A673 (cell line): ENCODE measurements around the gene DAB1. TPM values are rescaled to one million over a fixed set of nuclear protein-coding genes. Genes with fewer than 3 reads are reported as not detected.

ENCODE experiments used
- BruUV-seq: library from RNA; stranded (reverse); fragments of 400-500 nt; replicated peaks from 2 replicates; lab custom pipeline; 2021; lab: Mats Ljungman, UMichigan
- CTCF ChIA-PET: fragments of 300-600 bp; sonication (Branson Sonifier 250); formaldehyde crosslinking; loops from one replicate; lab custom pipeline; 2022; ENCODE audit warnings: antibody characterized with exemption; lab: Charles Lee
- POLR2A ChIA-PET: fragments of 300-600 bp; sonication (Branson Sonifier 250); formaldehyde crosslinking; loops from one replicate; lab custom pipeline; 2022; ENCODE audit warnings: antibody characterized with exemption; ENCODE audit not compliant: low non-redundant PET; lab: Charles Lee
- DNase-seq: peaks from one replicate; pipeline ENCODE4 v3.0.0-alpha.2; 2015; ENCODE audit warnings: low spot score
- H3K27ac ChIP-seq: fragments of 200-600 bp; sonication (generic); 2 replicates; pipeline ENCODE4 v1.5.1; 2016; ENCODE audit warnings: mixed run types, low read depth, mild to moderate bottlenecking, mixed read lengths, antibody characterized with exemption, low read length; ENCODE audit not compliant: poor library complexity, severe bottlenecking
- H3K27me3 ChIP-seq: fragments of 200-600 bp; sonication (generic); replicated peaks from 2 replicates; pipeline ENCODE4 v1.6.1; 2017; ENCODE audit warnings: mixed run types, low read depth, mild to moderate bottlenecking, mixed read lengths, antibody characterized with exemption, low read length; ENCODE audit not compliant: insufficient read depth, poor library complexity
- H3K36me3 ChIP-seq: fragments of 200-600 bp; sonication (generic); 2 replicates; pipeline ENCODE4 v1.6.1; 2016; ENCODE audit warnings: mixed run types, mild to moderate bottlenecking, mixed read lengths, antibody characterized with exemption, low read length; ENCODE audit not compliant: insufficient read depth, poor library complexity, severe bottlenecking
- H3K4me1 ChIP-seq: fragments of 200-600 bp; sonication (generic); 2 replicates; pipeline ENCODE4 v1.6.1; 2017; ENCODE audit warnings: mixed run types, mild to moderate bottlenecking, mixed read lengths, antibody characterized with exemption, low read length; ENCODE audit not compliant: insufficient read depth, poor library complexity, severe bottlenecking
- H3K4me3 ChIP-seq: fragments of 200-600 bp; sonication (generic); 2 replicates; pipeline ENCODE4 v1.5.1; 2016; ENCODE audit warnings: low read depth, mixed run types, mild to moderate bottlenecking, mixed read lengths, low read length; ENCODE audit not compliant: poor library complexity, severe bottlenecking
- H3K9me3 ChIP-seq: fragments of 200-600 bp; sonication (generic); 2 replicates; pipeline ENCODE4 v1.6.1; 2016; ENCODE audit warnings: mixed run types, low read depth, mild to moderate bottlenecking, mixed read lengths, antibody characterized with exemption, low read length; ENCODE audit not compliant: poor library complexity, severe bottlenecking
- EZH2 ChIP-seq: fragments of 200-600 bp; sonication (generic); IDR thresholded peaks from 2 replicates; pipeline ENCODE4 v1.6.1; 2017; ENCODE audit warnings: borderline replicate concordance, low read depth, mild to moderate bottlenecking, mixed read lengths, antibody characterized with exemption, low read length; ENCODE audit not compliant: poor library complexity, severe bottlenecking
- intact Hi-C: fragments of 100-400 bp; cut with micrococcal nuclease; formaldehyde crosslinking; loops from one replicate; pipeline ENCODE4 v1.10.0; 2022; ENCODE audit not compliant: unreplicated experiment
- total RNA-seq: library from RNA; stranded (reverse); gene quantifications from 2 replicates; pipeline ENCODE4 v1.2.3, GENCODE V29; 2021
- TF ChIP-seq, protein P1 (sequence below): fragments of 300-800, 200-600 bp; sonication (generic); conservative IDR thresholded peaks from 2 replicates; pipeline ENCODE4 v1.5.1; 2017; ENCODE audit warnings: low read depth, mild to moderate bottlenecking, antibody characterized with exemption, low read length, moderate library complexity, mixed read lengths

DAB1 gene
- total RNA-seq, 1 experiment from 2014 or later, result 112 TPM

DNA sequence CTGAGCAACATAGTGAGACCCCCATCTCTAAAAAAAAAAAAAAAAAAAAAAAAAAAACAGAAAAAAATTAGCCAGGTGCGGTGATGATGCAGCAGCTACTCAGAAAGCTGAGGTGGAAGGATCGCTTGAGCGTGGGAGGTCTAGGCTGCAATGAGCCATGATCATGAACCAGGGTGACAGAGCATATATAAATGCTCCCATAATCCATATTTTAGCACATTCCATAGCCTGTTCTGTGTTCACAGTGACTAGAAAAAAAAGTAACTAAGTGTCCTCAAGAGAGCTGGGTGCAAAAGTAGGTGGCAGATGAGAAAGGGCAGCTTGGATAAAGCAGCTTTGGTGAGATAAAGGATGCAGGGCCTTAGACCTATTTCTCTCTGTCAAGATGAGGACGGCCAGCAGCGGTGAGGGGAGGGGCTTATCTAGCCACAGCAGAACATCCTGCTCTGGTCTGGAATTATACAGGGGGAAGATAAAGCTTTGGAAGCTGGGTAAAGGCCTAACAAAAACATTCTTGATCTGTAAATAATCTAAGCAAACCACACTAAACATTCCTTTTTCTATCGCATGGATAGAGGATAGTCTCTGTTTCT, 205.3 kb downstream of the DAB1 start:
- POLR2A ChIA-PET, result no interaction called here
- Histone ChIP-seq H3K9me3 (no peaks in the 10 kb centered on the region), H3K27me3 (no peaks in the 10 kb centered on the region), H3K27ac (no peak overlapping the region), H3K4me1 (peaks cover 31% of the 10 kb centered on the region), H3K4me3 (no peak overlapping the region), H3K36me3 (no peaks in the 10 kb centered on the region)
- BruUV-seq, result no TSS peak
- intact Hi-C loops, result loop anchor here (5.0 to 10.0 kb wide), 2 partner anchors 204 to 486 kb away; partner anchors contain the start of gene DAB1
- no peak for TF ChIP-seq EZH2
- TF ChIP-seq, protein P1, sequence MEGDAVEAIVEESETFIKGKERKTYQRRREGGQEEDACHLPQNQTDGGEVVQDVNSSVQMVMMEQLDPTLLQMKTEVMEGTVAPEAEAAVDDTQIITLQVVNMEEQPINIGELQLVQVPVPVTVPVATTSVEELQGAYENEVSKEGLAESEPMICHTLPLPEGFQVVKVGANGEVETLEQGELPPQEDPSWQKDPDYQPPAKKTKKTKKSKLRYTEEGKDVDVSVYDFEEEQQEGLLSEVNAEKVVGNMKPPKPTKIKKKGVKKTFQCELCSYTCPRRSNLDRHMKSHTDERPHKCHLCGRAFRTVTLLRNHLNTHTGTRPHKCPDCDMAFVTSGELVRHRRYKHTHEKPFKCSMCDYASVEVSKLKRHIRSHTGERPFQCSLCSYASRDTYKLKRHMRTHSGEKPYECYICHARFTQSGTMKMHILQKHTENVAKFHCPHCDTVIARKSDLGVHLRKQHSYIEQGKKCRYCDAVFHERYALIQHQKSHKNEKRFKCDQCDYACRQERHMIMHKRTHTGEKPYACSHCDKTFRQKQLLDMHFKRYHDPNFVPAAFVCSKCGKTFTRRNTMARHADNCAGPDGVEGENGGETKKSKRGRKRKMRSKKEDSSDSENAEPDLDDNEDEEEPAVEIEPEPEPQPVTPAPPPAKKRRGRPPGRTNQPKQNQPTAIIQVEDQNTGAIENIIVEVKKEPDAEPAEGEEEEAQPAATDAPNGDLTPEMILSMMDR, result no peak
- CTCF ChIA-PET, result no interaction called here
- no peak for DNase-seq

DNA sequence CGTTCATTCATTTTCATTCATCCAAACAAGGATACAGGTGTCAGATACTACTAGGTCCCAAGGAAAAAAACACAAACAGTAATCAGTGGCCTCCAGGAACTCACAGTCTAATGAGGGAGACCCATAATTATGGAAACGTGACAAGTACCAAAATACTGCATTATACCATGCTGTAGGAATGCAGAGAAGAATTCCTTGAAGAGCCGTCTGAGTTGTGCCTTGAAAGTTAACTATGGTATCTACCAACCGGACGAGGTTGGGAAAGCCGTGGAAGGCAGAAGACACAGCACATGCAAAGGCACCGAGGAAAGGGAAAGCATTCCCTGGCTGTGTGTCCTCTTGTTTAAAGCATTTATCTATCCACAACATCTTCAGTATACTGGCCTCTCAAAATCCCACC, 206.0 kb downstream of the DAB1 start:
- Histone ChIP-seq H3K4me3 (no peak overlapping the region), H3K27me3 (no peaks in the 10 kb centered on the region), H3K9me3 (no peaks in the 10 kb centered on the region), H3K4me1 (peaks cover 31% of the 10 kb centered on the region), H3K36me3 (no peaks in the 10 kb centered on the region), H3K27ac (no peak overlapping the region)
- POLR2A ChIA-PET, result no interaction called here
- TF ChIP-seq, protein P1, result no peak
- TF ChIP-seq EZH2, result no peak
- intact Hi-C loops, result loop anchor here (5.0 to 10.0 kb wide), 2 partner anchors 204 to 487 kb away; partner anchors contain the start of gene DAB1
- BruUV-seq, result no TSS peak
- CTCF ChIA-PET, result no interaction called here
- no peak for DNase-seq

DNA sequence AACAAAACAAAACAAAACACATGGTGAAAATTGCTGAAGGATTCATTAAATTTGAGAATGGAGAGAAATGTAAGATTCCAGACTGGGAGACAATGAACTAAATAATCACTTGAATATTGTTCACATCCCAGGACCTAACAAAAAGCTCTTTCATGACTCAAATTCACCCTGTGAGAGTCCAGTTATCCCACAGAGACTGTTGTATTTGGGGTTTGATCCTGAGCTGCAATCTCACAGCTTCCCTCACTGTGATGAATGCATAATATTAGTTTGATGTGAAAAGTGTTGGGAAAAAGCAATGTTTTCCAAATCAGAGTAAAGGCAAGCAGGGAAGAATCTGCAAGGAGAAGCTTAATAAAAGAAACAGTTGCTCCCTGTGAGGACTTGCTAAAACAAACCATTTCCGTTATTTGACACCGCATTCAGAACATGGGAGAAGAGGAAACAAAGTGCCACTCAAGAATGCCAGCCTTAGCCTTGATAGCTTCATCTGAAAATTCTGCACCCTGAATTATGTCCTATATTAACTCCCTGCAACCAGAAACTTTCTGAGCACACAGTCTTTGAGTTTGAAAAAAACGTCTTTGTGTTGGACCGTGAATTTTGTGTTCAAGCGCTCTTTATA, 208.8 kb downstream of the DAB1 start:
- Histone ChIP-seq H3K4me3 (peak overlapping the region; percentile 9), H3K27me3 (no peaks in the 10 kb centered on the region), H3K9me3 (no peaks in the 10 kb centered on the region), H3K4me1 (peaks cover 31% of the 10 kb centered on the region), H3K27ac (peak overlapping the region; percentile 72), H3K36me3 (no peaks in the 10 kb centered on the region)
- TF ChIP-seq, protein P1, result no peak
- no peak for TF ChIP-seq EZH2
- POLR2A ChIA-PET, result interaction anchor here (0.6 kb wide), 1 partner anchor 660 kb away, joined by 3 read pairs; no protein-coding TSS in a partner anchor
- no TSS peak for BruUV-seq
- peak; percentile 74 for DNase-seq
- intact Hi-C loops, result loop anchor here (5.0 to 10.0 kb wide), 2 partner anchors 207 to 490 kb away; partner anchors contain the start of gene DAB1
- CTCF ChIA-PET, result interaction anchor here (0.7 kb wide), 1 partner anchor 164 kb away, joined by 9 read pairs; no protein-coding TSS in a partner anchor
